Parathyroid adenoma (tissue), 2 donors: Measurements from ENCODE around the gene KLRC4.
"Not testable (repeated sequence)": the region's sequence is repeated elsewhere in the genome, so short reads cannot be mapped to it uniquely, and the experiment has no call there.

ENCODE experiments used
- H2AFZ ChIP-seq: fragments of 300-600 bp; sonication (generic); one replicate; pipeline ENCODE4 v1.7.0; 2017; ENCODE audit warnings: antibody characterized with exemption, mild to moderate bottlenecking
- H3K27ac ChIP-seq: fragments of 300-600 bp; sonication (generic); one replicate; pipeline ENCODE4 v1.7.0; 2017
- H3K27me3 ChIP-seq: fragments of 300-600 bp; sonication (generic); one replicate; pipeline ENCODE4 v1.7.0; 2017; ENCODE audit warnings: low read length; ENCODE audit not compliant: control insufficient read depth, insufficient read depth
- H3K36me3 ChIP-seq: fragments of 300-600 bp; sonication (generic); one replicate; pipeline ENCODE4 v1.7.0; 2017; ENCODE audit warnings: low read length; ENCODE audit not compliant: control insufficient read depth, insufficient read depth
- H3K4me1 ChIP-seq: fragments of 300-600 bp; sonication (generic); one replicate; pipeline ENCODE4 v1.7.0; 2017; ENCODE audit warnings: control low read depth
- H3K4me2 ChIP-seq: fragments of 300-600 bp; sonication (generic); one replicate; pipeline ENCODE4 v1.7.0; 2017; ENCODE audit warnings: low read length
- H3K4me3 ChIP-seq: fragments of 300-600 bp; sonication (generic); one replicate; pipeline ENCODE4 v1.7.0; 2017; ENCODE audit warnings: low read depth, low read length
- H3K79me2 ChIP-seq: fragments of 300-600 bp; sonication (generic); one replicate; pipeline ENCODE4 v1.7.0; 2017; ENCODE audit warnings: control low read depth
- H3K9ac ChIP-seq: fragments of 300-600 bp; sonication (generic); one replicate; pipeline ENCODE4 v1.7.0; 2017; ENCODE audit warnings: mild to moderate bottlenecking
- H3K9me3 ChIP-seq: fragments of 300-600 bp; sonication (generic); one replicate; pipeline ENCODE4 v1.7.0; 2017; ENCODE audit warnings: low read length; ENCODE audit not compliant: control insufficient read depth
- CTCF ChIP-seq: fragments of 300-600 bp; sonication (generic); IDR thresholded peaks from one replicate; pipeline ENCODE4 v1.7.0; 2017; ENCODE audit warnings: antibody characterized with exemption, mild to moderate bottlenecking
- donor health status: primary hyperparathyroidism.

KLRC4 gene

DNA sequence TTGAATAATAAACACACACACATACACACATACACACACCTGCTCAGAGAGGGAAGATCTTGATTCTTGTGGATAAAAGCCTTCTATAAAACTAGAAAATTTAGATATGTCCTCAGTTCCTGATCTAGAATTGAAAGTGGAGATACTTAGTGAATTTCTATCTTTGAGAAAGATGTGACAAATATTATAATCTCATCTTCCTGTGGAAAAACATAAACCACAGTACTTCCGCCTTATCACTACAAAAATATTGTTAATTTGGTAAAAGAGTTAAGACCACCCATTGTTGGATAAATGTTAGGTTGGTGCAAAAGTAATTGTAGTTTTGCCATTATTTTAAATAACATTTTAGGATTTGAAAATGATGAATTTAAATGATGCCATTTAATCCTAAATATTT is 19.7 kb downstream of the KLRC4 start, which contains the start of gene KLRK1:
TSS of gene KLRK1 (minus strand) at position 138 of the 400 bp plus-strand sequence. CDS start 1,231 bp downstream, outside the sequence.
- H3K36me3 ChIP-seq: no peaks in the 10 kb centered on the region
- H3K9ac ChIP-seq: no peak within 1 kb of the TSS
- H3K79me2 ChIP-seq: no peaks in the 10 kb centered on the region
- no peak within 1 kb of the TSS for H3K4me3 ChIP-seq
- H3K9me3 ChIP-seq: no peaks in the 10 kb centered on the region
- no peak within 1 kb of the TSS for H3K4me2 ChIP-seq
- TF ChIP-seq CTCF: no peak
- no peaks in the 10 kb centered on the region for H3K4me1 ChIP-seq
- H3K27me3 ChIP-seq: no peaks in the 10 kb centered on the region
- H2AFZ ChIP-seq: no peak within 1 kb of the TSS
- H3K27ac ChIP-seq: no peak within 1 kb of the TSS

DNA sequence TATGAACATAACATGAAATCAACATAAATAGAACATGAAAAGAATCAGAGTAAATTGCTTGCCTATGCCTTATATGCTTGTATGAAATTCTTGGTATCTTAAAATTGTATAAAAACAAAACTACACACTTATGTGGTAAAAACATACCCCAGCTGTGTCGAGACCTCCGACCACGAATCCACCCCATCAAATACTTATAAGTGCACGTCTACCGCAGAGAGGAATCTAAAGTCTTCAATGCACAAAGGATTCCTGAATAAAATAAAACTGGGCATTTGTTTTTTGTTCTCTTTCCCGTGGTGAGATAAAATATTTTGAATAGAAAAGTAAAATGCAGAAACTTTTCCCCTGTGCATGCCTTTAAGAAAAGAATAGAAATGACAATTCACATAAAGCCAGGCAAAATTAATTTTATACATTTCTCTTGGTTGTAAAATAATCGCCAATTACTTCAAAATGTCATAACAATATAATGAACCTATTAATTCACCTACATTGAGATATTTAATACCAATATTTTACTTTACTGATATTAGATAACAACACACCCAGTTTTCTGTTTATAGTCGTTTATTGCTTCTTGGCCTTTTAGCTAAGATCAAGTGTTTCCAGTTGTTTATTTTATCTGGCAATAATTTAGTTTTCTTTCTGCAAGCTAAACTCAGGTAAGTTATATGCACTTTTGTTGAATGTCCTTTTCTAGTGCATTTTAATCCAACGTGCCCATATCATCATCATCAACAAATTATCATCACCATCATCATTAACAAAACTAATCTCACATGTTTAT is 20.7 kb downstream of the KLRC4 start:
- no peaks in the 10 kb centered on the region for H3K36me3 ChIP-seq
- no peak overlapping the region for H2AFZ ChIP-seq
- H3K4me3 ChIP-seq: no peak overlapping the region
- no peaks in the 10 kb centered on the region for H3K79me2 ChIP-seq
- H3K4me2 ChIP-seq: no peak overlapping the region
- no peaks in the 10 kb centered on the region for H3K4me1 ChIP-seq
- no peak overlapping the region for H3K27ac ChIP-seq
- H3K9me3 ChIP-seq: no peaks in the 10 kb centered on the region
- H3K27me3 ChIP-seq: no peaks in the 10 kb centered on the region
- no peak overlapping the region for H3K9ac ChIP-seq
- no peak for TF ChIP-seq CTCF

- H3K9ac ChIP-seq, H3K9me3 ChIP-seq, H2AFZ ChIP-seq, H3K27ac ChIP-seq, H3K4me3 ChIP-seq, H3K36me3 ChIP-seq, H3K4me2 ChIP-seq, H3K4me1 ChIP-seq, H3K27me3 ChIP-seq, H3K79me2 ChIP-seq: not testable (repeated sequence)
Observed at GRCh38 chr12:10387498-10387897, 22.1 kb downstream of the KLRC4 start.

DNA sequence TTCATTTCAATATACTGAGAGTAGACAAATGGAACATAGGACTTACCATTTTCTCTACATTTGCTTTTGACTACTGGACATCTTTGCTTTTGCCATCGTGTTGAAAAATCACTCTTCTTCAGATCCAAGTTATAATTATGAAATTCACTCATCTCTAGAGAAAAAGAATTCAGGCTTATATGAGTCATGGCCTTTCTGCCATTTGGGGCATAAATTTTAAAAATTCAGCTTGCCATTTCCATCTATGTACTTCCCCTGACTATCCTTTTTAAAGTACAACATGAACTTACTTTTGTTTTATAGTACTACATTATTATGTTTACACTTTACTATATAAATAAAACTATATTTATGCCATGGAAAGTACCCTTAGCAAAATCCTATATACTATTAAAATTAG is 22.7 kb downstream of the KLRC4 start:
- no peaks in the 10 kb centered on the region for H3K9me3 ChIP-seq
- no peaks in the 10 kb centered on the region for H3K4me1 ChIP-seq
- no peak overlapping the region for H2AFZ ChIP-seq
- H3K79me2 ChIP-seq: no peaks in the 10 kb centered on the region
- no peak overlapping the region for H3K27ac ChIP-seq
- H3K9ac ChIP-seq: no peak overlapping the region
- TF ChIP-seq CTCF: no peak
- no peaks in the 10 kb centered on the region for H3K27me3 ChIP-seq
- H3K36me3 ChIP-seq: no peaks in the 10 kb centered on the region
- H3K4me3 ChIP-seq: no peak overlapping the region
- H3K4me2 ChIP-seq: no peak overlapping the region

- Histone ChIP-seq H3K4me1 (no peaks in the 10 kb centered on the region), H3K36me3 (no peaks in the 10 kb centered on the region), H3K27ac (no peak overlapping the region), H3K9me3 (no peaks in the 10 kb centered on the region), H2AFZ (no peak overlapping the region), H3K27me3 (no peaks in the 10 kb centered on the region), H3K9ac (no peak overlapping the region), H3K79me2 (no peaks in the 10 kb centered on the region), H3K4me2 (no peak overlapping the region), H3K4me3 (no peak overlapping the region)
- TF ChIP-seq CTCF: no peak
Observed at GRCh38 chr12:10385166-10385613, 24.4 kb downstream of the KLRC4 start.
